AG04450 (cell line): ENCODE data around the gene ITFG1. TPM values are rescaled to one million over a fixed set of nuclear protein-coding genes. Genes with fewer than 3 reads are reported as not detected.

Experiments used
- CTCF ChIA-PET: fragments of 300-600, 350-600 bp; formaldehyde crosslinking; extraction: SDS; loops from one replicate; lab custom pipeline; 2022; ENCODE audit warnings: antibody characterized with exemption, inconsistent platforms; lab: Charles Lee
- POLR2A ChIA-PET: fragments of 350-600 bp; formaldehyde crosslinking; extraction: SDS; loops from one replicate; lab custom pipeline; 2021; ENCODE audit warnings: antibody characterized with exemption, inconsistent platforms; lab: Yijun Ruan, JAX
- DNase-seq: peaks from one replicate; pipeline ENCODE4 v3.0.0-alpha.2; 2011; ENCODE audit warnings: low read depth, low spot score
- H3K27ac ChIP-seq: one replicate; pipeline ENCODE4 v1.5.1; 2012; ENCODE audit warnings: low read depth, low read length, control low read depth
- H3K27me3 ChIP-seq: one replicate; pipeline ENCODE4 v1.6.0; 2012; ENCODE audit warnings: low read length; ENCODE audit not compliant: control insufficient read depth, insufficient read depth
- H3K4me3 ChIP-seq: 2 replicates; pipeline ENCODE4 v1.5.1; 2011; ENCODE audit warnings: mild to moderate bottlenecking, low read depth, low read length, control low read depth
- H3K9me3 ChIP-seq: 2 replicates; pipeline ENCODE4 v1.5.1; 2012; ENCODE audit warnings: low read length; ENCODE audit not compliant: control insufficient read depth, insufficient read depth
- polyA plus RNA-seq: library from polyadenylated mRNA; depleted of rRNA; stranded (reverse); fragments of >200 nt; gene quantifications from 2 replicates; pipeline ENCODE4 v1.2.3, GENCODE V29; 2011
- TF ChIP-seq, protein P1 (sequence below): IDR thresholded peaks from 2 replicates; pipeline ENCODE4 v1.5.1; 2011; ENCODE audit warnings: low read depth, low read length, control low read depth, inconsistent platforms

Gene ITFG1
- polyA plus RNA-seq, 1 experiment, result 125 TPM

DNA sequence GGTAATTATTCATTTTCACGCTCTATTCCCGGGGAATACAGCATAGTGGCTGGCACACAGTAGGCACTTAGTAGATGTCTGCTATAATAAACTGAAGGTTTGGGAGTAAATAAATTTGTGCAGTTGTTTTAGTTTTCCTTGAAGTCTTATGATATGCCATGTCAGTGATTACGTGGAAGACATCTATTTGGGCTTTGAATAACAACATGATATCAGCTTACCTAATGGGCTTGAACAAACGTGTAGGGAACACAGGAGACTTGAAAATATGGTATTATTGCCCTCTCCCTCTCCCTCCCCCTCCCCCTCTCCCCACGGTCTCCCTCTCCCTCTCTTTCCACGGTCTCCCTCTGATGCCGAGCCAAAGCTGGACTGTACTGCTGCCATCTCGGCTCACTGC, 280.8 kb downstream of the ITFG1 start:
- Histone ChIP-seq H3K4me3 (no peak overlapping the region), H3K27ac (no peak overlapping the region), H3K9me3 (peaks cover 3% of the 10 kb centered on the region; the same call in 1 of the 2 replicates), H3K27me3 (no peaks in the 10 kb centered on the region)
- no peak for DNase-seq
- ChIA-PET POLR2A (no interaction called here), CTCF (interaction anchor here (0.6 kb wide), 1 partner anchor 1032 kb away, joined by 3 read pairs; no protein-coding TSS in a partner anchor)
- TF ChIP-seq, protein P1, sequence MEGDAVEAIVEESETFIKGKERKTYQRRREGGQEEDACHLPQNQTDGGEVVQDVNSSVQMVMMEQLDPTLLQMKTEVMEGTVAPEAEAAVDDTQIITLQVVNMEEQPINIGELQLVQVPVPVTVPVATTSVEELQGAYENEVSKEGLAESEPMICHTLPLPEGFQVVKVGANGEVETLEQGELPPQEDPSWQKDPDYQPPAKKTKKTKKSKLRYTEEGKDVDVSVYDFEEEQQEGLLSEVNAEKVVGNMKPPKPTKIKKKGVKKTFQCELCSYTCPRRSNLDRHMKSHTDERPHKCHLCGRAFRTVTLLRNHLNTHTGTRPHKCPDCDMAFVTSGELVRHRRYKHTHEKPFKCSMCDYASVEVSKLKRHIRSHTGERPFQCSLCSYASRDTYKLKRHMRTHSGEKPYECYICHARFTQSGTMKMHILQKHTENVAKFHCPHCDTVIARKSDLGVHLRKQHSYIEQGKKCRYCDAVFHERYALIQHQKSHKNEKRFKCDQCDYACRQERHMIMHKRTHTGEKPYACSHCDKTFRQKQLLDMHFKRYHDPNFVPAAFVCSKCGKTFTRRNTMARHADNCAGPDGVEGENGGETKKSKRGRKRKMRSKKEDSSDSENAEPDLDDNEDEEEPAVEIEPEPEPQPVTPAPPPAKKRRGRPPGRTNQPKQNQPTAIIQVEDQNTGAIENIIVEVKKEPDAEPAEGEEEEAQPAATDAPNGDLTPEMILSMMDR, result no peak

DNA sequence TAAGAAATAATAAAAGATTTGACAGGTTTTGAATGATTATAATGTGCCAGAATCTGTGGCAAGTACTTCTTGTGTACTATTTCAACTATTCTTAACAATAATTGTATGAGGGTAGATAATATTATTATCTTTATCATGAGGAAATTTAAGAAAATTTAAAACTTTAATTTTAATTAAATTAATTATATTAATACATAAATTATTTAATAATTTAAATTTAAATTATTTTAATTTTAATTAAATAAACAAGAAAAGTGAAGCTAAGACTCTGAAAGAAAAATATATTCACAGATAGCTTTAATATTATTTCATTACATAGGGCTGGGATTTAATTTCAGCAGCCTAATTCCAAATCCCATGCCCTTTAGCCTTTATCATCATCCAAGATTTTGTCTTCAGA, 285.7 kb downstream of the ITFG1 start:
- DNase-seq, result no peak
- ChIA-PET CTCF (interaction anchor here (0.6 kb wide), 1 partner anchor 15 kb away, joined by 3 read pairs; no protein-coding TSS in a partner anchor), POLR2A (no interaction called here)
- H3K4me3 ChIP-seq, result no peak overlapping the region
- H3K27ac ChIP-seq, result no peak overlapping the region
- H3K9me3 ChIP-seq, result no peaks in the 10 kb centered on the region
- H3K27me3 ChIP-seq, result no peaks in the 10 kb centered on the region
- TF ChIP-seq, protein P1, result no peak

DNA sequence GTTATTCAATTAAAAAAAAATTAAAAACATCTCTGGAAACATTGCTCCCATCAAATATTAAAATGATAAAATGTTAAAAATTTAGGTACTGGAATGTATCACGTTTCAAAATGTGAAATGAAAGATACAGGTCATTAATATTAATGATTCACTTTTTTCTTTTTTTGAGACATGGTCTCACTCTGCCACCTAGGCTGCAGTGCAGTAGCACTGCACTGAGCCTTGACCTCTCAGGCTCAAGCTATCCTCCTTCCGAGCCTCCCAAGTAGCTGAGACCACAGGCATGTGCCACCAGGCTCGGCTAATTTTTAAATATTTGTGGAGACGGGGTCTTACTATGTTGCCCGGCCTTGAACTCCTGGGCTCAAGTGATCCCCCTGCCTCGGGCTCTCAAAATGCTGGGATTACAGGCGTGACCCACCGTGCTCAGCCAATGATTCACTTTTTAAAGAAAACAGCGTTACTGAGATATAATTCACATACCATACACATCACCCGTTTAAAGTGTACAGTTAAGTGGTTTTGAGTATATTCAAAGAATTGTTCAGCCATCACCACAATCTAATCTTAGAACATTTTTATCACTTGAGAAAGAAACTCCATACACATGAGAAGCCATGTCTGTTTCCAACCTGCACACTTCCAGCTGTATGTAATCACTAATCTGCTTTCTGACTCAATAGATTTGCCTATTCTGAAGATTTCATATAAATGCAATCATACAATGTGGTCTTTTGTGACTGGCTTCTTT, 298.0 kb downstream of the ITFG1 start:
- no peaks in the 10 kb centered on the region for H3K27me3 ChIP-seq
- H3K4me3 ChIP-seq, result no peak overlapping the region
- ChIA-PET CTCF (no interaction called here), POLR2A (no interaction called here)
- DNase-seq, result no peak
- H3K9me3 ChIP-seq, result no peaks in the 10 kb centered on the region
- TF ChIP-seq, protein P1, result no peak
- no peak overlapping the region for H3K27ac ChIP-seq

DNA sequence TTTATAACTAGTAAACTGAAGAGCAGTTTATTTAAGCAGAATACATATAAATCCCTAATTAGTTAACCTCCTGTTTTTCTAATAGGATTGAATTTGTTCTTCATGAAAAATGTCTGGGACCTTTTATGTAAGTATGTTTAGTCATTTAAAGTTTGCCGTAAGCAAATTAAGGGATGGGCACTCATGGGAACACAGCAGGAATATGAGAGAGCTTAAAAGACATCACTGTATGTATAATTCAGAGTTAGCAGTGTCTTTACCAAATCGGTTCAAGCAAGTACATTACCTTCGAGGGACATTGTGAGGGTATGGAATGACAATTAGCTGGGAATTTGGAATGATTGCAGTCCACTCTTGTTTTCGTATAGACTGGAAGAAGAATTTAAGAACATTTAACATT, 299.4 kb downstream of the ITFG1 start:
- TF ChIP-seq, protein P1, result no peak
- no peaks in the 10 kb centered on the region for H3K27me3 ChIP-seq
- H3K27ac ChIP-seq, result no peak overlapping the region
- H3K9me3 ChIP-seq, result no peaks in the 10 kb centered on the region
- ChIA-PET CTCF (interaction anchor here (4.2 kb wide), 1 partner anchor 18 kb away, joined by 34 read pairs; the partner anchor contains the start of gene NETO2), POLR2A (no interaction called here)
- no peak overlapping the region for H3K4me3 ChIP-seq
- no peak for DNase-seq

DNA sequence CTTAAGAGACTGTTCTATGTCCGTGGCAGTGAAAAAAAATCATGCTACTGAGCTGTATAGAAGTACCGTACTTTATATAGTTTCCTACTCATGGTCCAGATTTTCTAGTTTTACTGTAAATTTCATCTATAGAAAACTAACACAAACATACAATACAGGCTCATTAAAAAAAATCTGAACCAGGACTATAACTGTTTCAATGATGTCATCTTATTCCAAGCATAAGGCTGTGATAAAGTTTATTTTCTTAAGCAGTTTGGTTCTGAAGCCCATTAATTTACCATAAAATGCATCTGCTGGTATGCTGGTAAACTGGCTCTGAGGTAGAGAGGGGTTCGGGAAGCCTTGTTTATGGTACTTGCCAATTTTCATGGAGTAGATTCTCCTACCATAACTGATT, 300.4 kb downstream of the ITFG1 start:
- ChIA-PET POLR2A (no interaction called here), CTCF (interaction anchor here (0.6 to 4.2 kb wide), 2 partner anchors 15 to 17 kb away, joined by 3 to 34 read pairs; partner anchors contain the start of gene NETO2)
- Histone ChIP-seq H3K9me3 (no peaks in the 10 kb centered on the region), H3K4me3 (no peak overlapping the region), H3K27ac (no peak overlapping the region), H3K27me3 (no peaks in the 10 kb centered on the region)
- TF ChIP-seq, protein P1, result no peak
- DNase-seq, result no peak
